ENCODE data around the gene VAT1. TPM values are rescaled to one million over a fixed set of nuclear protein-coding genes. Genes with fewer than 3 reads are reported as not detected.

VAT1 gene
- total and polyA plus RNA-seq, 2 of the 13 experiments (the other 11 are each of a cell fraction or from before 2014, with no cell fraction given), result 143 to 205 TPM

DNA sequence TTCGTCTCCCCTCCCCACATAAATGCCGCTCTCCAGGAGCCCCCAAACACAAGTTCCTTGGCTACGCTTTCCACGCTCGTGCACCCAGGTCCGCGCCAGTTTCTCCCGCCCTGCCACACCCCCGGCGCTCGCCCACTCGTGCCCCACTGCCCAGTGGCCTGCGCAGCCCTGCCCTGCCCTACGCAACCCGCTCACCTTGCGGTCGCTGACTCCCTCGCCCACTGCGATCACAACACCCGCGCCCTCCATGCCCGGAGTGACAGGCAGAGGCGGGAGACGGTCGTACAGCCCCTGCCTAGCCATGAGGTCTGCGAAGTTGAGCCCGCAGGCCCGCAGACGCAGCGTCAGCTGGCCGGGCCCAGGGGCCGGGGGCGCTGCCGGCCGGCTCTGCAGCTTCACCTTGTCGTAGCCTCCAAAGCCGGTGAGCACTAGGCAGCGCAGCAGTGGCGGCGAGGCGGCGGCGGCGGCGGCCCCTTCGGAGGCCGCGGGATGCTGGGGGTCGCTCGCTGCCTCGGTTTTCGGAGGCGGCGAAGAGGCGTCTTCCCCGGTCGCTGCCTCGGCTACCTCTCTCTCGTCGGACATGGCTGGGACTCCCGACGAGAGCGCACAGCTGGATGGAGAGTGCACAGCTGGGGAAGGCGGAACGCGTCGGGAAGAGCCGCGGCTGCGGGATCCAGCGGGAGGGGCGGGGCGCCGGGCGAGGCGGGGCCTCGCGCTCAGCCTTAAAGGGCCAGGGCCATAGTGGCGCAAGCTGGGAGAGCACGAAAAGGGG is at the start of gene VAT1 (continued):
- TF ChIP-seq ZIK1 (CRISPR knock-in tag; IDR thresholded peaks at IDR 0.05; ENCODE audit: borderline replicate concordance, low read depth) (peak; percentile 22; the same call in 1 of the 2 replicates), GPN1 (CRISPR knock-in tag; IDR thresholded peaks at IDR 0.05; ENCODE audit: borderline replicate concordance) (no peak; the same call in 1 of the 2 replicates), ZNF441 (CRISPR knock-in tag; IDR thresholded peaks at IDR 0.05; ENCODE audit: borderline replicate concordance) (no peak; the same call in 1 of the 2 replicates), ARID5B (CRISPR knock-in tag; IDR thresholded peaks at IDR 0.05) (peak; percentile 17; the same call in 1 of the 2 replicates), FOXC1 (CRISPR knock-in tag; IDR thresholded peaks at IDR 0.05; ENCODE audit: borderline replicate concordance) (no peak), DMAP1 (CRISPR knock-in tag; IDR thresholded peaks at IDR 0.05) (peak; percentile 68), ZNF577 (CRISPR knock-in tag; IDR thresholded peaks at IDR 0.05; ENCODE audit: borderline replicate concordance, low read depth) (0 out of 2 replicates have a peak, but pooled peaks have one; percentile 67), ARID2 (CRISPR knock-in tag; IDR thresholded peaks at IDR 0.05; ENCODE audit: borderline replicate concordance) (peak; percentile 93), SRSF1 (optimal IDR thresholded peaks at IDR 0.05; ENCODE audit: low read depth, low read length) (no peak), PRDM15 (CRISPR knock-in tag; IDR thresholded peaks at IDR 0.05) (peak; percentile 65; the same call in 1 of the 2 replicates), PCBP2 (optimal IDR thresholded peaks at IDR 0.05; ENCODE audit: low read depth, low read length, poor library complexity, severe bottlenecking) (no peak), PHF20 (CRISPR knock-in tag; IDR thresholded peaks at IDR 0.05) (no peak; the same call in 1 of the 2 replicates), NFKBIZ (CRISPR knock-in tag; IDR thresholded peaks at IDR 0.05) (no peak), AFF4 (CRISPR knock-in tag; IDR thresholded peaks at IDR 0.05) (no peak), ZSCAN5A (CRISPR knock-in tag; IDR thresholded peaks at IDR 0.05; ENCODE audit: borderline replicate concordance) (no peak)
